Hypothalamus (tissue), 51 donors: ENCODE measurements around the gene SNX21.
"Not testable (repeated sequence)": the region's sequence is repeated elsewhere in the genome, so short reads cannot be mapped to it uniquely, and the experiment has no call there.

Source experiments
- DNase-seq, 51 donors: peaks; one replicate each; lab custom pipeline; 2025; lab: John Stamatoyannopoulos, UW

The SNX21 gene, protein sequence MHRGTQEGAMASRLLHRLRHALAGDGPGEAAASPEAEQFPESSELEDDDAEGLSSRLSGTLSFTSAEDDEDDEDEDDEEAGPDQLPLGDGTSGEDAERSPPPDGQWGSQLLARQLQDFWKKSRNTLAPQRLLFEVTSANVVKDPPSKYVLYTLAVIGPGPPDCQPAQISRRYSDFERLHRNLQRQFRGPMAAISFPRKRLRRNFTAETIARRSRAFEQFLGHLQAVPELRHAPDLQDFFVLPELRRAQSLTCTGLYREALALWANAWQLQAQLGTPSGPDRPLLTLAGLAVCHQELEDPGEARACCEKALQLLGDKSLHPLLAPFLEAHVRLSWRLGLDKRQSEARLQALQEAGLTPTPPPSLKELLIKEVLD

DNA sequence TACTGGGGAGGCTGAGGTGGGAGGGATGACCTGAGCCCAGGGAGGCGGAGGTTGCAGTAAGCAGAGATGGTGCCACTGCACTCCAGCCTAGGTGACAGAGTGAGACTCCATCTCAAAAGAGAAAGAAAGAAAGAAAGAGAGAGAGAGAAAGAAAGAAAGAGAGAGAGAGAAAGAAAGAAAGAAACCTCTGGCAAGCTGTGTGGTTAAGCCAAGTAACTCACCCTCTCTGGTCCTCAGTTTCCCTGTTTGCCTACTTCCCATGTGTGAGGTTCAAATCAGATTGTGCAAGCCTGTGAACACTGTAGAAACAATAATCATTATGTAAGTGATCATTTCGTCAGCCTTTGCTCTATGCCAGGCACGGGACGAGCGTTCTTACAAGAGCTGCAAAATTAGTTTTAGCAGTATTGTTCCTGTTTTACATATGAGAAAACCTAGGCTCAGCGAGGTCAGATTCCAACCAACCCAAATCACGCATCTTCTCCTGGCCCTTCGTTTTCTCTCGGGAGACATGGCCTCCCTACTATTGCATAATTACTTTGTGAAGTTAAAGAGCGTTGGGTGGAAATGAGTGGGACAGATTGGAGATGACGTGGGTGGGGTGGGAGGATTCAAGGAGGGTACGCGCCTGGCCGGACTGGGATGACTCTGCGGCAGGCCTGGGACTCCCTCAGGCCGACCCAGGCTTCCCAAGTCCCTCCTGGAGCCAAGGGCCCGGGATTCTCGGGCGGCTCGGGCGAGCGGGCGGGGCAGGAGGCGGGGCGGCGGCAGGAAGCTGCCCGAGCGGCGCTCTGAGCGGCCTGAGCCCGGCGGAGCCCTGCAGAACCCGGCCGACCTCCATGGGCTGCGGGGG, at the start of gene SNX21:
TSS of gene SNX21 (plus strand) at position 770 of the 853 bp plus-strand sequence. CDS start 121 bp downstream, outside the sequence.
- DNase-seq = peak in 47 of 51 donors; percentile 23 to 86 (median 65)

DNA sequence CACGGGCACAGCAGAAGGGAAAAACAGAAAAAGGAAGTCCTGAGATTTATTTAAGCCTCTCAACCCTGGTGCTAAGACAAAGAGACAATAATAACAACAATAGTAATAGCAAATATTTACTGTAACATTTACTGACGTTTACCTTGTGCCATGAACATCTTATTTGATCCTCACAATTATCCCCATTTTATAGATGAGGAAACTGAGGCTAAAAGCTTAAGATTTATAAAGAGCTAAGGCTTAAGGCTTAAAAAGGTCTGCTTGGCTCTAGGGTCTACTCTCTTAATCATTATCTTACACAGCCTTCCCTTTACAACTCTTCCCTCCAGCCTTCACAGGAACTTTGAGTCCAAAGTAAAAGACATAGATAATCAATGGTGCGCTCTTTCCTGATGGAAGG, 45.2 kb upstream of the SNX21 start:
- DNase-seq = no peak

DNA sequence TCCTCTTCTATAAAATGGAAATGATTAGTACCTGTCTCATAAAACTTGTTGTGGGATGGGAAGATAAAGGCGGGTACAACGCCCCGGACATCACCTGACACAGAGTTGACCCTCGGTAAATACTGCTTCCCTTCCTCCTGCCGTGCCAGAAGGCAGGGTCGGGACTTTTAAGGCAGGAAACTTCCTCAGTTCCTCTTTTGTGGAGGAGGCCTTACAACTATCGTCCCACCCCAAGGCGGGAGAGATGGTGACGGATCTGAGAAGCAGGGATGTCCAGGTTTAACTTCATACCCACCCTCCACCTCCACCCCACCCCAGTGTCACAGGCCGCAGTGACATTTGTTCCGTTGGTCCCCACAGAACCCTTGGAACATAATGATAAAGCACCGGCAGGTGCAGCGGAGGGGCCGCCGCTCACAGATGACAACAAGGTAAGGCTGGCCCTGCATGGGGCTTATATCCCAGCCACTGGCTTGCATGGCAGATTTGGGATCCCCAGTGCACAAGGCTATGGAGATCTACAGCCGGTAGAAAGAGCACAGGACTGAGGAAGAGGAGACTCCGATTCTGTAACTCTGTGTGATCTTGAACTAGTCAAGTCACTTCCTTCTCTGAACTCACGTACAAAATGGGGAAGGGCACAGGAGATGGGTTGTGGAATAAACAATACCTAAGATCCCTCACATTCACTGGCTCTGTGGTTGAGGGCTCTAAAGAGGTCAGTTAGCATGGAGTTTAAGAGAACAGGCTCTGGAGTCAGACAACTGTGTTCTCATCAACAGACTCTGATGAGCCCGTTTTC, 41.1 kb upstream of the SNX21 start:
- DNase-seq = peak in 6 of 51 donors; percentile 5 to 31 (median 17)

DNA sequence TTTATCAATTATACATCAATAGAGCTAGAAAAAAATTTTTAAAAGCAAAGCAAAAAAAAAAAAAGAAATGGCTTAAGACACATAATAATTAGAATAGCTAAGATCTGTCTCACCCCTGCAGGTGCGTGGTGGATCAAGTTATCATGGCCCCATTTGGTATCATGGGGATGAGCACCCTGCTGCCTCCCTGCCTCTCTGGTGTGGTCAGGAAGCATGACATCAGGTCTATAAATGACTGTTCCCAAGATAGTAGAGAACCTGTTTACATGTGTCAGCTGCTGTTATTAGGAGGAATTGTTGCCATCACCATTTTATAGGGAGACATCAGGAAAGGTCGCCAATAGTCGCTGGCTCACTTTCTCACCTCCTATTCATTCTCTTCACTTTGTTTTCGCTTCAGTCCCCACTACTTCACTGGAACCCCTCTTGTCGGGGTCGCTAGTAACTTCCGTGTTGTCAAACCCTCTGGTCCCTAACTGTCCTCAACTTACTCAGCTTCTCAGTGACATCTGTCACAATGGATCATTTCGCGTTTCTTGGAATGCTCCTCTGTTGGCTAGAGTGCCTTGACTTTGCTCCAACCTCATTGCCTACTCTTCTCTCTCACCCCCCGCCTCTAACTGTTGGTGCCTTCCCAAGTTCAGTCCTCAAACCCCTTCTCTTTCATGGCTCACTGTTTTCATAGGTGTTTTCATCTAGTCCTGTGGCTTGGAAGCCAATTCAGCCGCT, 37.1 kb upstream of the SNX21 start:
- no peak for DNase-seq

DNA sequence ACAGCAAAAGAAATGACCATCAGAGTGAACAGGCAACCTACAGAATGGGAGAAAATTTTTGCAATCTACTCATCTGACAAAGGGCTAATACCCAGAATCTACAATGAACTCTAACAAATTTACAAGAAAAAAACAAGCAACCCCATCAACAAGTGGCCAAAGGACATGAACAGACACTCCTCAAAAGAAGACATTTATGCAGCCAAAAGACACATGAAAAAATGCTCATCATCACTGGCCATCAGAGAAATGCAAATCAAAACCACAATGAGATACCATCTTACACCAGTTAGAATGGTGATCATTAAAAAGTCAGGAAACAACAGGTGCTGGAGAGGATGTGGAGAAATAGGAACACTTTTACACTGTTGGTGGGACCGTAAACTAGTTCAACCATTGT, 36.1 kb upstream of the SNX21 start:
- DNase-seq = not testable (repeated sequence)

DNA sequence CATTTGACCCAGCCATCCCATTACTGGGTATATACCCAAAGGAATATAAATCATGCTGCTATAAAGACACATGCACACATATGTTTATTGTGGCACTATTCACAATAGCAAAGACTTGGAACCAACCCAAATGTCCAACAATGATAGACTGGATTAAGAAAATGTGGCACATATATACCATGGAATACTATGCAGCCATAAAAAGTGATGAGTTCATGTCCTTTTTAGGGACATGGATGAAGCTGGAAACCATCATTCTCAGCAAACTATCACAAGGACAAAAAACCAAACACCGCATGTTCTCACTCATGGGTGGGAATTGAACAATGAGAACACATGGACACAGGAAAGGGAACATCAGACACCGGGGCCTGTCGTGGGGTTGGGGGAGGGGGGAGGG, 35.6 kb upstream of the SNX21 start:
- DNase-seq = not testable (repeated sequence)

DNA sequence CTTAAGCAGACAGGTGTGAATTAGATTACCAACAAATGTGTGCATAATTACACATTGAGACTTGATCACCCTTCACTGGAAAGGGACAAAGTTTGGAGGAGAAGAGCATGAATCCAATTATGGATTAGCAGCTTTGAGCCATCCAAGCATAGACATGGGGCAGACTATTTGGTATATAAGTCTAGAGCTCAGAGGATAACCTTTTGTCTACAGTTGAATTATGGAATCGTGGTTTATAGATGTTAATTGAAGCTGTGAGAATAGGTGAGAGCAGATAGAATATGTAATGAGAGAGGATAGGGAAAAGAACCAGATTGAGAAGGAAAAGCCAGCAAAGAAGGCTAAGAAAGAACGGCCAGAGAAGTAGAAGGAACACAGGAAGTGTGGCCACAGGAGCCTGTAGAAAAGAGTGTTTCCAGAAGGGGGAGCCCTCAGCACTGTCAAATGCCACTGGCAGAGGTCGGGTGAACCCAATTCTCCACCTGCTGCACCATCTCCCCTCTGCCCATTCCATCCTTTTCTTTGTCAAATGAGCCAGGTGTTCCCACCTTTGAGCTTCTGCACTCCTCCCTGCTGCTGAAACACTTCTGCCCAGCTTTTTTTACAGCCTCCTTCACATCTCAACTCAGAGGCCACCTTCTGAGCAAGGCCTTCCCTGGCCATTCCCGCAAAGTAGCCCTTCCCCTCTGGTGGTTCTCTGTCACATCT, 34.5 kb upstream of the SNX21 start:
- peak in 21 of 51 donors; percentile 2 to 43 (median 14) for DNase-seq

DNA sequence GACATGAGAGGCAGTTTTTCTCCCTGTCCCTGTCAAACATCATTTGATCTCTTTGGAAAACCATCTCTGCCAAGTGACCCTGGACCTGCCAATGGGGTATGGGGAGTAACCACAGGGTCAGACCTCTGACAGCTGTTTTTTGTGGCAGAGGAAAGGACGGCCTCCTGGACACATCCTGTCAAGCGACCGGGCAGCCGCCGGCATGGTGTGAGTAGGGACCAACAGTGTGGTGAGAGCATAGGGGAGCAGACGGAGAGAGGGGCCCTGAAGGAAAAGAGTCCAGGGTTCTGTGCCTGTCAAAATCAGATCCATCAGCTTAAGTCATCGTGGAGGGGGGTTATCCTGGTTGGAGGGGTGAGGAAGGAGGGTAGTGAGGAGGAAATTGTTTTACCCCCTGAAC, 31.7 kb upstream of the SNX21 start:
- DNase-seq = no peak

DNA sequence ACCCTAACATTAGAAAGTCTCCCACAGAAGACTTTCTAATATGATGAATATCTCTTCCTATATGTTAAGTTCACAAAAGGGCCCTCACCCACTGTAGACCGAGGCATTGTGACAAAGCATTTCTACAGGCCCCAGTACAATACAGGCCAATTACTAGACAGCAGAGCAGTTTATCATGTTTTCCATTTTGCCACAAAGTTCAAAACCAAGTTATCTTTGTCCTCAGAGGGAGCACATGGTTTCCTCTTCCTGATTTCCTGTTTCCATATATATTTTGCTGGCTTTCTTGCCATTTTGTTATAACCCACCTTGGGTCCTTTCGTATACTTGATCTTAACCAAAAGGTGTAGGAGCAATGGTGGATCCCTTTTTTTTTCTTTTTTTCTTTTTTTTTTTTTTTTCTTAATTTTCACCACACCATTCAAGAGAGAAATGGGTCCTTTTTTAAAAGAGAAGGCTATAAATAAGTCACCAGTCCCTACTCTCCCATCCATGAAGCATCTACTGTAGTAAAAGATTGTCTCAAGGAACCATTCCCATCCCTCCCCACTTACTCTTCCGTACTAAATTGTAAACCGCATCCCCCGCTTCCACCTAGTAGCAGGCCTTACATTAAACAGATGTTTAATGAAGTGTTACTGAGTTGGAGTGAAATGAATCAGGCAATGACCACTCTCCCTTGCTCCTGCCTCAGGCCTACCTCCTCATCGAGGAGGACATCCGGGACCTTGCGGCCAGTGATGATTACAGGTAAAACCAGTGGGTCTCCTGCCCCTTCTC, 23.2 kb upstream of the SNX21 start:
- DNase-seq = no peak

DNA sequence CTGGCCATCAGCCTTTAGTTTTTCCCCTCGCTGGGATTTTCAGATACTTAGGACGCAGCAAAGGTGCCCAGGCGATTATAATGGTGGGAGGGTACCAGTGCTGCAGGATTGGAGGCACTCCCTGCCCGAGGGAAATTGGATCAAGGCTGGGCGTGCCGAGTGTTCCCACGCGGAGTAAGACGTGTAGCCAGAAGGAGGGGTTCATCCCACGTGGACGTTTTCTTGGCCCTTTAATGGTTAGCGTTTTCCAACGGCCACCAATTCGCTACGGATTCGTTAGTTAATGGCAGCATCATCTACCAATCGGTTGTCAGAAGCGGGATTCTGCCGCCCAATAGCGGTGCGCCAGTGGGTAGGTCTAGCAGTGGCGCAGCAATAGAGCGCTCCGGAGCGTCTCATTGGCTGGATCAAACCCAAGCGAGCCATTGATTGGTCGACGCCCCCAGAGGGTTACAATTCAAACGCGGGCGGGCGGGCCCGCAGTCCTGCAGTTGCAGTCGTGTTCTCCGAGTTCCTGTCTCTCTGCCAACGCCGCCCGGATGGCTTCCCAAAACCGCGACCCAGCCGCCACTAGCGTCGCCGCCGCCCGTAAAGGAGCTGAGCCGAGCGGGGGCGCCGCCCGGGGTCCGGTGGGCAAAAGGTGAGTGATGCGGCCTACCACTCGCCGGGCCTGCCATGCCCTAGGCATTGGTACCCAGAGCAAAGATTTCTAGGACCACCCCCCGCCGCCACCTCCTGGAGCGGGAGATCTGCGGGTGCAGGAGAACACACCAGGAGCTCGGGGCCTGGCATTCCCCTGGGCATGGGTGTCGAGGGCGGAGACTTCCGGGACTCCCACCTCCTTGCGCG, 21.2 kb upstream of the SNX21 start, which contains the start of gene UBE2C:
TSS of gene UBE2C (plus strand) at position 488 of the 849 bp plus-strand sequence. CDS start at position 540, 52 bp downstream.
- peak; percentile 60 to 99 (median 95) for DNase-seq

DNA sequence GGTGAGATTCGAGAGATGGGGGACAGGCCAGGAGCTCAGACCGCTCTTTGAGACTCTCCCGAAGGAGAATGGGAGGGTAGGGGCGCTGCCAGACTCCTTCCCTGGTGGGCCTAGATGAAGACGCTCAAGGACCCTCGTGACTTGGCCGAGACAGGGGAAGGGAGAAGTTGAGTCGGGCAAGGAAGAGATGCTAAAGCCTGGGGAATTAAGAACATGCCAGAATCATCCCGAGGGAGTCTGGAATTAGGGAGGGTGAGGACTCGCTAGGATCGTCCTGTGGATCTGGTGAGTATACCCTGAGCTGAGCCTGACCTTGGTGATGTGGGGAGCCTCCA, 20.6 kb upstream of the SNX21 start:
- no peak for DNase-seq

DNA sequence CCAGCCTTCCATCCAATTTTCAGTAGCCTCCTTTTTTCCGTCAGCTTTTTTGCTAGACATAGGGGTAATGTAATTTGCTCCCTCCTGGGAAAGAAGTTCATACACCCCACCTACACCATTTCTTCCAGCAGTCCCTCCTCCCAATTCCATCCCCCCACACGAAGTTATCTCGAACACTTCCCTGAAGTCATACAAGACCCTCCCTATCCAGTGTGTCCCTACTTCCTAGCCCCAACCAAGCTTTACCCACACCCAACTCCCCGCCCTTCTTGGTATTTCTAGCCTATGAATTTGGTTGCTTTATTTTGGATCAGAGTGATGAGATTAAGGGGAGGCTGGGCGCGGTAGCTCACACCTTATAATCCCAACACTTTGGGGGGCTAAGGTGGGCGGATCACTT, 20.1 kb upstream of the SNX21 start:
- no peak for DNase-seq

DNA sequence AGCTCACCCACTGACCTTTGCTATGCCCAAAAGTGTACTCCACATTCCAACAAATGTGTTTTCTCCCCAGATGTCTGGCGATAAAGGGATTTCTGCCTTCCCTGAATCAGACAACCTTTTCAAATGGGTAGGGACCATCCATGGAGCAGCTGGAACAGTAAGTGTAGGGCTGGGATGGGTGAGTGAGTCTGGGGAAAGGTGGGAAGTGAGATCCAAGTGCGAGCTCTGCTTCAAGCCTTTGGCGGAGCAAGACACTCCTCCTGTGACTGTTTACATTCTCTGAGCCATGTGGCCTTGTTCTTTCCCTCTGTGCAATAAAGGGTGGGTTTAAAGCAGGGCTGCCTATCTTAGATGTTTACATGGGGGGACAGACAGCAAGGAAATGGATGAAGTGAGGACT, 19.3 kb upstream of the SNX21 start:
- DNase-seq = no peak

DNA sequence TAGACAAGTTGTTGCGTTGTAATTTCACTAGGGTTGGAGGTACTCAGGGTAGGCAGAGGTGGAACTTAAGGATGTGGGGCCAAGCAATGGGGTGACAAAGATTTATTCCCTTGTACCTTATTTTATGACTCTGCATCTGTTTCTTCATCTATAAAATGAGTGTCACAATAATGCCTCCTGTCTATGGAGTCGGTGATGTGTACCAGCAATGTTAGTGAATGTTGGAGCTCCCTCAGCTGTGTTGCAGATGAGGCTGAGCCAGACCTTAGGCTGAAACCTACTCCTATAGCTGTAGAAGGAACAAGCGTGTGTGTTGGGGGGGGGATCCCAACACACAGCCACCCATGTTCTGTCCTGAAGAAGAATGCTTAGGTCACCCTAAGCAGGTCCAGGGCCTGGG, 16.6 kb upstream of the SNX21 start:
- no peak for DNase-seq

DNA sequence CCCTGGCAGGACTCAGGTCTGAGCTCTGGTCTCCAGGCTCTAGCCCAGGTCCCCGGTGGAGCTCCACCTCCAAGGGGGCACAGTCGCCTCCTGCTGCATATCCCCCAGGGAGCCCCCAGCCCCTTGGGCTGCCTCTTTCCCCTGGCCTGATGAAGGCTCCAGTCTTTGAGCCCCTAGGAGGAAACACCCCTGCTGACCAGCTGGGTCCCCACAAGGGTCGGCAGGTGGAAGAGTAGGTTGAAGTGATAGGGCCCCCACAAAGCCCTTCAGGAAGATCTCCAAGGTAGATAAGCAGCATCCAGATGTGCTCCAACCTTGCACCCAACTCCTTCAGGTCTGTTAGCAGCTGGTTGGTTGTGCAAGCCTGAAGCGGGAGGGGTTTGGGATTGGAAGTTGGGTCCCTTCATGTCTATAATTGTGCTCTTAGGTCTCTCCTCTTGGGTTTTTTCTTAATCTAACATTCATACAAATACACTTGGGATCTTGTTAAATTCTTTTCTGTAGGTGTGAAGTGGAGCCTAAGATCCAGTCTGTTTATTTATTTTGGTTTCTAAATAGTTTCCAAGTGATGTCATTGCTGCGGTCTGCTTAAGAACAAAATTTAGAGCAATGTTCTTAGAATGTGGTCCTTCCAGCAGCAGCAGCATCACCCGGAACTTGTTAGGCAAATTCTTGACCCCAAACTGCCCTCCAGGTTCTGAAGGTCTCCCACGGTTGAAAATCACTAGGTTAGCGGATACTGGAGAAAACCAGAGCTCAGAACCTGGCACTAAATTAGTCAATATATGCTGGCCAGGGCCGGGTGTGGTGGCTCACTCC, 16.0 kb upstream of the SNX21 start:
- DNase-seq = no peak

DNA sequence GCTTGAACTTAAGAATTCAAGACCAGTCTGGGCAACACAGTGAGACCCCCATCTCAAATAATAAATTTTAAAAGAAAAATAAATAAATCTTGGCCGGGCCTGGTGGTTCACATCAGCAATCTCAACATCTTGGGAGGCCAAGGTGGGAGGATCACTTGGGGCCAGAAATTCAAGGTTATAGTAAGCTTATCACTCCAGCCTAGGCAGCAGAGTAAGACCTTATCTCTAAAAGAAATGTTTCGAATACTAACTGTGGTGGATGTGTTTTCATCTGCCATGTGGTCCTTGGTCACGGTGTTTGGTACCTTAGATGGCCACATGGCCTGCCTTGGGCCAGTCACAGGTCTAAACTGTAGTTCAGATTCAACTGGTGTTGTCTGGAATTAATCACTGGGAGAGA, 15.4 kb upstream of the SNX21 start:
- no peak for DNase-seq

DNA sequence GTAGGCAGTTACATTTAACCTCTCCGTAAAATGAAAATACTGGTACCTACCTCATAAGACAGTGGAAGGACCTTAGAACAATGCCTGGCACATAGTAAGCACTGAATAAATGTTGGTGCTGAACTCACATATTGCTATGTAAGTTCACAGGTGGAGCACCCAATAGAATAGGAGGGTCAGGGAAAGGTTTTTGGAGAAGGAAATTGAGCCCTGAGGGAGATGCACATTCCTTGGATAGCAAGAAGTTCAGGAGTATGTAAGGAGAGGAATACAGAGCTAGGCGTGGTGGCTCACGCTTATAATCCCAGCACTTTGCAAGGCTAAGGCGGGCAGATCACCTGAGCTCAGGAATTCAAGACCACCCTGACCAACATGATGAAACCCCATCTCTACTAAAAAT, 14.1 kb upstream of the SNX21 start:
- no peak for DNase-seq
